ENCODE data around the gene GHR.

Gene GHR

DNA sequence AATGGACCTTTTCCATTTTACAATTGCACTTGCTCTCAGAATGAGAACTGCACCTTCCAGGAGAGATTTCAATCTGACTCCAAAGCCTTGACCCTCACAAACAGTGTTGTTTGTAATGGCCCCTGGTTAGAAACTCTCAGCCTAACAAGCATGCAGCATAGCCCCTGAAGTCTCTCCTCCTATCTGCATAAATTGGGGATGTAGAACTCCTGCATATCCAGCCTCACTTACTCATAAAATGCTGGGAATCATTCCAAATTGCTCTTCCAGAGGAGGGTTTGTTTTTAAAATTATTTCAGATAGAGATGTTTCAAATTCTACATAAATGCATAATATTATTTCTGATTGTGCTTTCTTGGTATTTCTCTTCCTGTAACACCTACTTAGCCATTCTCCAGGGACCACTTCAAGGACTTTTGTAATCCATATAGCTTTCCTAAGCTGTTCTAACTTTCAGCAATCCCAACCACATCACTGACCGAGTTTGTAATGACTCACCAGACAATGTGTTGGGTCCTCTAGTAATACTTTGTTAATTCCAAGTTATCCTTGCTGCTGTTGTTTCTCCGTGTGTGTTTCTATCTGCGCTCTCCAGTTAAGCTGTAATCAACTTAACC is 189.6 kb downstream of the GHR start:
- DNase-seq = peak; percentile 83

DNA sequence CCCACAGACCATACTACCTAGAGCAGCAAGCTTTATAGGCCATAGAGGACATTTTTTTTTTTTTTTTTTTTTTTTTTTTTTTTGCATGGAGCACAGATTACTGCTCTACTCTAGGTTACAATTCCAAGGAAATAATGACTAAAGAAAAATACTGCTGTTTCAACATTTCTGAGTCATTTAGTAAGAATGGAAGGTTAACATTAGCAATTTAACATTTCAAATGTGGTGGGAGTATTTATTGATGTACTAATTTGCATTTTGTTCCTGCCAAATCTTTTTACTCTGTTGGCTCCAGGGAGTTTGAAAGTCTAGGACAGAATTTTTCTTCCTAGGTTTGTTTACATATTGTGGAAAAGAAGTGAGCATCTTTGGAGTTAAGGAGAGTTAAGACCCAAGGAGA is 191.3 kb downstream of the GHR start:
- DNase-seq = peak; percentile 41

DNA sequence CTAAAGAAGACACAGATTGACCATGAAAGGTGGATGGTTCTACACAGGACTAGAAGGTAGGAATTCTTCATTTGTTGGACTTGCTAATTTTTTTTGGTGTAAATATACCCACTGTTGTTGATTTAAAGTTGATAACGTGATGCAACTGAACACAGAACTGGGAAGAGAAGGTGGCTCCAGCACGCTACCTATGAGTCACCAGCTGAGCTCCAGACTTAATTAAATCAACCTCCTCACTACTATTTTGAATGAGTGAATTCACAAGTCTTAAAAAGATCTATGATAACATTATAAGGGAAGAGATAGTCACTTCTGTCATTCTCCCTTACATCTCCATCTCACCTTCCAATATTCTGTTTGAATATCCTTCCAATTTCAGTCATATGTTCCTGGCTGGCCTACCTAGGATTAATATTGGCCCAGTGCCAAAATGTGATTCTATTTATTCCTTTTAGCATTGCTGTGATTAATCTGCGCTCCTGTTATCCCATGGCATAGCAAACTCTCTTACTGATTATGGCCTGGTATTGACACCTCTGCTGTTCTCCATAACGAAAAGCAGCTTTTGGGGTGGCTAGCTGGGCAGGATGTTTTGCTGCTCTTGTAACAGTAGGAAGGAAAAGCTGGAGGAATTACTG is 197.5 kb downstream of the GHR start:
- DNase-seq = no peak

DNA sequence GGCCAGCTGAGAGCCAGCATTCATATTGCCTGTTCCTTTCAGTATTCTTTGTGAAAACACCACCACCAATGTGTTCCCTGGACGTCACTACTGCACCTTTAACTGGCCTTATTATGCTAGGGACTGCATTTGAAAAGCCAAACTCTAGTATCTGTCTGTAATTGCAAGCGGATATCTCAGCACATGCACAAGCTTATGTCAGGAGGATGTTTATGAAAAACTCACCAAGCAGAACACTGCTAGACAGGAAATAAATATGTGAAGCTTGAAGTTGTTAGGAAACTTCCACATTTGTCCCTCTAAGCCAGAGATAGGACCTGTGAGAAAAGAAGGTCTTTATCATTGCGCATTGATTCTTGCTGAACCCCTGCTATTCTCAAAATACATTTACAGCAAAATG is 198.0 kb downstream of the GHR start:
- DNase-seq = no peak

GRCh38 chr5:42621662-42622061 is 198.4 kb downstream of the GHR start:
- no peak for DNase-seq

- DNase-seq = no peak
Measured at GRCh38 chr5:42624912-42625311, 201.7 kb downstream of the GHR start.

DNA sequence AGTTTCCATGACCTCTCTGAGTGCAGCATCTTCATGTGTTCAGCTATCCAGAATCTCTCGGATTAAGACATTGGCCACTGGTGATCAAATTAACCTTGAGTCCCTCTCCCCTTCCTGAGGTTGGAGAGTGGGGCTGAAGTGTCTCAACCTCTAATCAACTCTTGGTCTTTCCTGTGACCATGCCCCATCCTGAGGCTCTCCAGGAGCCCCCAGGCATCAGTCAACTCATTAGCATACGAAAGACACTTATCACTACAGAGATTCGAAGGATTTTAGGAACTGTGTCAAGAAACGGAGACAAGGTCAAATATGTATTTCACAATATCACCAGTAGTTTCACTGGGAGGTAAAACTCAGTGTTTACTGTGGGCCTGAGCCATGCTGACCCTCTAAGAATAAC is 203.2 kb downstream of the GHR start:
- DNase-seq = no peak

GRCh38 chr5:42628821-42629220 is 205.6 kb downstream of the GHR start:
- DNase-seq = no peak

DNA sequence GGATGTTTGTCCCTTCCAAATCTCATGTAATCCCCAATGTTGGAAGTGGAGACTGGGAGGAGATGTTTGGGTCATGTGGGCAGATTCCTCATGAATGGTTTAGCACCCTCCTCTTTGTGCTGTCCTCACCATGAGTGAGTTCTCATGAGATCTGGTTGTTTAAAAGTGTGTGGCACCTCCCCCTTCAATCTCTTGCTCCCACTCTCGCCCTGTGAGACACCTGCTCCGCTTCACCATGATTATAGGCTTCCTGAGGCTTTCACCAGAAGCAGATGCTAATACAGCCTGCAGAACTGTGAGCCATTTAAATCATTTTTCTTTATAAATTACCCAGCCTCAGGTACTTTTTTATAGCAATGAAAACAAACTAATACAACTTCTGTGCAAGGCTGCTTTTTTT is 206.0 kb downstream of the GHR start:
- no peak for DNase-seq

- DNase-seq = no peak
Measured at GRCh38 chr5:42631241-42631640, 208.0 kb downstream of the GHR start.

DNA sequence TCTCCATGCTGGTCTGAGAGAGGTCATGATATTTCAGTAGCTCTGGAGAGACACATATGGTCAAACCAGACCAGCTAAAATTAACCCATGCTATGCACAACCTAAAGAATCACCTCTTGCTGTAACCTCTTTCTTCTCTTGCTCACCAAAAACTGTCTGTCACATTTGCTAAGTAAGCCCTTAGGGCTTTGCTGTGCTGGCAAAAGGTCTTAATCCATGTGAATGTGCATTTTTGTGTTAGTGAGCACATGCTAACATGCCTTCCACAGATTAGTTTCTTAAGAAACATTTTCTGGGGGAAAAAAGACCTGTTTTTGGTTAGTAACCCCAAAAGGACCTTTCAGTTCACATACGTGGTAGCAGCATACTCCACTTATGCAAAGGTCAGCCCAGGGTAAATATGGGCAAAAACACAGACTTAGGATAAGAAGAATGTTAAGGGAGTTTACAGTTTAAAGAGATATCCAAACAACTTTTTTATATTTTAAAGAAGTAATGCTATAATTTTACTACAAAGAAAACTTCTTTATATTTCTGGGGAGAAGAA is 209.2 kb downstream of the GHR start:
- no peak for DNase-seq

DNA sequence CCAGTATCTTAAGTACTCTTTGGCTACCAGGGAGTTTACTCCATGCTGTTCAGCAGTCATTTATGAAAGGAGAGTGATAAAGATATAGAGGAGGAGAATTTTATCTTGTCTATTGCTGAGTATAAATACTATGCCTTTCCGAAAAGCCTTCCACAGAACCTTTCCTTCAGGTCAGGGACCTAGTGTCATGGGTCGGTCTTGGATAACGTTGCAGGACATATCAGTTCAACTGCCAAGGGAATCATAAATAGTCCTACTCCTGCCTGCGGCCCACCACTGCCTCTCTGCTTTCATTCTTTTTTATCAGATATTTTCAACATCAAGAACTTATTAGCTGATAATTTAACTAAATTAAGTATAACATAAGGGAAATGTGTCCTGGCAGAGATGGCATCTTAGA is 211.3 kb downstream of the GHR start:
- no peak for DNase-seq

DNA sequence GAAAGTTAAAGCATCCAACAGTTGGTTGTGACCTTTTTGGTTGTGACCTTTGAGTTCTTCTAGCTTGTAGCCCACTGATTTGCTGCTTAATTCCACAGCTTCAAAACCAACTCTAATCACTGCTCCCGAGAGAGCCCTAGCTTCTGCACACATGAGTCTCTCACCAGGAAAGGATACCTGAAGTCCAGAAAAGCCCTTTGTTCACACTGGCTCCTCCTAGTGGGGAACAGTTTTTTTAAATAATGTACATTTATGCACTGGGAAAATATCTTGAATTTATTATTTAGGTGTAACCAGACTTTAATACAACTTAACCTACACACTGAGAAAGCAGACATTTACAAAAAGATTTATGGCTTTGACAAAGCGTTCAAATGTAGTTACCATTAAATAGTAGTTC is 213.2 kb downstream of the GHR start:
- DNase-seq = no peak

DNA sequence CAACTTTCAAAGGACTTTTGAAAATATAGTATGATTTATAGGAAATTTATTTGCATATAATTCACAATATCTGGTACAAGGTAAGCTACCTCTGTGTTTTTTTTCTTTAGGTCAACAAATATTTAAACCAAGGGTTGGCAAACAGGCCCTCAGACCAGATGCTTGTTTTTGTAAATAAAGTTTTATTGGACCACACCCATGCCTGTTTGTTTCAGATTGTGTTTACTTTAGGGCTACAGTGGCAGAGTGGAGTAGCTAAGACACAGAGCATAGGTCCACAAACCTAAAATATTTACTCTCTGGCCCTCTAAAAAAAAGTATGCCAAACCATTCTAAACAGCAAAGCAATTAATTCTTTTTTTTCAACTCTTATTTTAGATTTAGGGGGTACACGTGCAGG is 213.7 kb downstream of the GHR start:
- no peak for DNase-seq

GRCh38 chr5:42638972-42639371 is 215.7 kb downstream of the GHR start:
- DNase-seq = no peak

GRCh38 chr5:42640835-42641234 is 217.6 kb downstream of the GHR start:
- no peak for DNase-seq

DNA sequence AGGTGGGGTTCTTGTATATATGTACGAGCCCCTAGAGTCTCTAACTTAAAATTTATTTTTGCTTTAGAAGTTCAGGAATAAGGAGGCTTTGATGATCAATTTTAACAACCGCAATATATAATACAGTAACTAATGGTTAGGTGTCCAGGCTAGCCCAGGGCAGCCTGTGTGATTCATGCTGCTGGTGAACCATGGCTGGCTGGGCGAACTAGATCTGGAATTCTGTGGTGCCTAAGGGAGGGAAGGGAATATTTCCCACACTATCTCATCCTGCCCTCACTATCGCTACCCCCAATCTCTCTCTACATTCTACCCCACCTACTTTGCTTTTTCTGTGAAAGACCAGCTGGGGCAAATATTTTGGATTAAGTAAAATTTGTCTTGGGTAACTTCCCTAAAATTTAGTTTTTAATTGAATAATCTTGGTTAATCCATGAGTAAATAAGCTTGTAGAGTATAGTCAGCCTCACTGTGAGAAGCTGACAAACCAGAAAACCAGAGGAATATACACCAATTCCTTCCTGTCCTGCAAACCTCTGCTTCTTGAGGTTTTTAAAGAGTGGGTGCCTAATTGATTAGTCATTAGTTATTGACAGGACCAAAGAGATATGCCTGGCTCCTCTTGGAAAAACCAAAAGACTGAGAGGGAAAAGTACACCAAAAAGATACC is 218.2 kb downstream of the GHR start:
- DNase-seq = peak; percentile 13

DNA sequence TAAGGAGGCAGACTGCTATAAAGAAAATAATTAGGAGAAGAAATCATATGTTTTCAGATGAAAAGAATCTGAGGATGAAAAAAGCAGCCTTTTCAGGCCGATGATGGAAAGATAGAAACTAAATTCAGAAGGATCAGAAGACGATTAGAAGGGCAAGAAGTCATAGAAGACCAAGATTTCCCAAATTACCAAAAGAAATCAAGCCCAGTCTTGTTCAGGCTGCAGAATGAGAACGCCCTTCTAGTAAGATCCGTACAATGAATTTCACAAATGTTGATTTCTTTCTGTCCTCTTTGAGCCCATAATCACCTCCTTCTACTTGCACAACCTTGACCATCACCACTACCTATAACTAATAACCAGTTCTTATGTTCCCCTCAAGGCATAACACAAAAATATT is 218.8 kb downstream of the GHR start:
- no peak for DNase-seq

- no peak for DNase-seq
Measured at GRCh38 chr5:42643360-42643759, 220.1 kb downstream of the GHR start.

DNA sequence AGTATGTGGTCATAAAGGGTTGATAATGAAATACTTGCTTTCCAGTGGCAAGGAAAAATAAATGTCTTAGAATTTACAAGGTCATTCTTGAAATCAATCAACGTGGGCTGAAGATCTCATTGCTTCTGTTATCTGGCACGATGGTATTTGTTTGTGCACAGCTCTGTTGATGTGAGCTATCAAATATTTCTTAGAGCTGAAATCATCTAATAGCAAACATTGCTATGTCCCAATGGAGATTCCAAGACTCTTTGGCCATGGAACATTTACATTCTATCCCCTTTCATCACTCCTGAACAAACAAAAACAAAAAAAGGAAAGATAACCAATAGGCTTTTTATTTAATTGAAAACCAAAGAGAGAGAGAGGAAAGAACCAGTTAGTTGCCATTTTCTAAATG is 221.9 kb downstream of the GHR start:
- no peak for DNase-seq

DNA sequence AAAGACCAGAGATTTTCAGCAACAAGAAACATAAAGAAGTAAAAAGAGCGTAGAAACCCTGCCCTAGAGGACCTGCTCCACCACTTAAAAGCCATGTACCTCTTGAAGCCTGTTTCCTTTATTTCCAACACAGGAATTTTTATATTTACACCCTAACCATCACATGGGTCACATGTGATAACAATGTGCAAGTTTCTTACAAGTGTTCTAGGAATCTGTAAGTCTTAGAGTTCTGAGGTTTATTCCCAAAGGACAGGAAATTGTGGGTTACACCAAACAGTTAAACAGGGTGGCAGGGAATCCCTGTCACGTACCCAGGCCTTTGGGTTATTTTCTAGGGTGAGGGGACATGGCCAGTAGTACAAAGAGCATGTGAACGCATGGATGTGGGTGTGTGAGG is 224.8 kb downstream of the GHR start:
- no peak for DNase-seq

GRCh38 chr5:42648915-42649314 is 225.7 kb downstream of the GHR start:
- no peak for DNase-seq

DNA sequence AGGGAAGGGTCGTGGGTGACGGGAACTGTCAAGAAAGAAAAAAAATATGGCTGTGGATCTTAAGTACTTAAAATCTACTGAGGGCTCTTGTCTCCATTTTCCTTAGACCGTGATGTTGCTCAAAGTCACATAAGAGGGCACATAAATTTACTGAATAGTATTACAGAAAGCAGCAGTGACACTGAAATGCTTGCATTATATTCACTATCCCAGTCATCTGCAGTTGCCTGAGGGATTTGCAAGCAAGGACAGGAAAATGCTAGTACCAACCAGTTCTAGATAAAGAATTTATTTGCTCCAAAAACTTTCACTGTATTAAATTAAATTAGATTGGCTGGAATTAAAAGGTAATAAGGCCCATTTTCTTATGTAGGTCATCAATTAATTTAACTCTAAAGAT is 226.8 kb downstream of the GHR start:
- no peak for DNase-seq

- DNase-seq = no peak
Measured at GRCh38 chr5:42653705-42654104, 230.5 kb downstream of the GHR start.
